ENCODE data around the gene NEURL1B.

The NEURL1B gene

GRCh38 chr5:172630482-172630881 lies 10.6 kb upstream of the NEURL1B start:
- no peak overlapping the region for H3K4me3 ChIP-seq (ENCODE audit: low read length)
- no peak for DNase-seq (ENCODE audit: low read depth)
- TF ChIP-seq, protein P1, sequence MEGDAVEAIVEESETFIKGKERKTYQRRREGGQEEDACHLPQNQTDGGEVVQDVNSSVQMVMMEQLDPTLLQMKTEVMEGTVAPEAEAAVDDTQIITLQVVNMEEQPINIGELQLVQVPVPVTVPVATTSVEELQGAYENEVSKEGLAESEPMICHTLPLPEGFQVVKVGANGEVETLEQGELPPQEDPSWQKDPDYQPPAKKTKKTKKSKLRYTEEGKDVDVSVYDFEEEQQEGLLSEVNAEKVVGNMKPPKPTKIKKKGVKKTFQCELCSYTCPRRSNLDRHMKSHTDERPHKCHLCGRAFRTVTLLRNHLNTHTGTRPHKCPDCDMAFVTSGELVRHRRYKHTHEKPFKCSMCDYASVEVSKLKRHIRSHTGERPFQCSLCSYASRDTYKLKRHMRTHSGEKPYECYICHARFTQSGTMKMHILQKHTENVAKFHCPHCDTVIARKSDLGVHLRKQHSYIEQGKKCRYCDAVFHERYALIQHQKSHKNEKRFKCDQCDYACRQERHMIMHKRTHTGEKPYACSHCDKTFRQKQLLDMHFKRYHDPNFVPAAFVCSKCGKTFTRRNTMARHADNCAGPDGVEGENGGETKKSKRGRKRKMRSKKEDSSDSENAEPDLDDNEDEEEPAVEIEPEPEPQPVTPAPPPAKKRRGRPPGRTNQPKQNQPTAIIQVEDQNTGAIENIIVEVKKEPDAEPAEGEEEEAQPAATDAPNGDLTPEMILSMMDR (conservative IDR thresholded peaks at IDR 0.05; ENCODE audit: low read length), result no peak

- DNase-seq (ENCODE audit: low read depth), result no peak
- TF ChIP-seq, protein P1 (conservative IDR thresholded peaks at IDR 0.05; ENCODE audit: low read length), result no peak
- H3K4me3 ChIP-seq (ENCODE audit: low read length), result no peak overlapping the region
Observed at GRCh38 chr5:172630986-172631385, 10.1 kb upstream of the NEURL1B start.

GRCh38 chr5:172632346-172633092 lies 8.5 kb upstream of the NEURL1B start:
- TF ChIP-seq, protein P1 (conservative IDR thresholded peaks at IDR 0.05; ENCODE audit: low read length), result no peak
- no peak overlapping the region for H3K4me3 ChIP-seq (ENCODE audit: low read length)
- no peak for DNase-seq (ENCODE audit: low read depth)

GRCh38 chr5:172633403-172633970 lies 7.6 kb upstream of the NEURL1B start:
- TF ChIP-seq, protein P1 (conservative IDR thresholded peaks at IDR 0.05; ENCODE audit: low read length), result no peak
- DNase-seq (ENCODE audit: low read depth), result no peak
- H3K4me3 ChIP-seq (ENCODE audit: low read length), result no peak overlapping the region

- TF ChIP-seq, protein P1 (conservative IDR thresholded peaks at IDR 0.05; ENCODE audit: low read length), result no peak
- no peak overlapping the region for H3K4me3 ChIP-seq (ENCODE audit: low read length)
- DNase-seq (ENCODE audit: low read depth), result no peak
Observed at GRCh38 chr5:172634106-172634899, 6.8 kb upstream of the NEURL1B start.

- no peak for DNase-seq (ENCODE audit: low read depth)
- TF ChIP-seq, protein P1 (conservative IDR thresholded peaks at IDR 0.05; ENCODE audit: low read length), result no peak
- H3K4me3 ChIP-seq (ENCODE audit: low read length), result no peak overlapping the region
Observed at GRCh38 chr5:172635038-172635437, 6.0 kb upstream of the NEURL1B start.
